NCI-H1417 treated with DMSO at 0.1 percent for 48 hours (cell line): ENCODE measurements around the gene DNAJC6.
"Not testable (repeated sequence)": the region's sequence is repeated elsewhere in the genome, so short reads cannot be mapped to it uniquely, and the experiment has no call there.

ENCODE experiments used
- DNase-seq: peaks from one replicate; lab custom pipeline; 2025; lab: John Stamatoyannopoulos, UW

Gene DNAJC6

DNA sequence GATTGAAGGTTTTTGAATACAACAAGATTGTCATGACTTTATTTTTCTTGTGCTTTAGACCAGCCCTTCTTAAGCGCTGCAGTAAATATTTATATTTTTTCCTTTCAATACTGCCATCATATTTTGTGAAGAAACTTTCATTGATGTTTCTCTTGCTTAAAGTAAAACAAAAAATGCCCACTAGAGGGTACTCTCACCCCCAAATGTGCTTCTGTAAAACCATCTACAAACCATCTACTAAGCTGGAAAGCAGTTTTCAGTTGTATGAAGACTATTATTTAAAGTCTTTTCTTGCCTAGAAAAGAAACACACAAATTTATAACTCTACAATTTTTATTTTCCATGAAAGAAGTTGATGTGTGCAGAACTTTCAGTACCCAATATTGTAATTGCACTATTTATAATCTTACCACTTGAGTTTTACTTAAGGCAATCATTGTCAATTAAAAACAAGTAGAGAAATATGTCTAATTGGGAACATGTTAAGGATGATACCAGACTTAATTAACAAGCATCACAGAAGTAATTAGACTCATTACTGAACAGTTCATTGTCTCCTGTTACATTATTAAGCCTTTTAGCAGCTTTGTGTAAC, 121.9 kb downstream of the DNAJC6 start:
- DNase-seq: no peak

- no peak for DNase-seq
These were observed 123.6 kb downstream of the DNAJC6 start for GRCh38 chr1:65432918-65433317.

GRCh38 chr1:65434255-65434654, 124.9 kb downstream of the DNAJC6 start:
- DNase-seq: no peak

GRCh38 chr1:65434760-65435159, 125.4 kb downstream of the DNAJC6 start:
- no peak for DNase-seq

DNA sequence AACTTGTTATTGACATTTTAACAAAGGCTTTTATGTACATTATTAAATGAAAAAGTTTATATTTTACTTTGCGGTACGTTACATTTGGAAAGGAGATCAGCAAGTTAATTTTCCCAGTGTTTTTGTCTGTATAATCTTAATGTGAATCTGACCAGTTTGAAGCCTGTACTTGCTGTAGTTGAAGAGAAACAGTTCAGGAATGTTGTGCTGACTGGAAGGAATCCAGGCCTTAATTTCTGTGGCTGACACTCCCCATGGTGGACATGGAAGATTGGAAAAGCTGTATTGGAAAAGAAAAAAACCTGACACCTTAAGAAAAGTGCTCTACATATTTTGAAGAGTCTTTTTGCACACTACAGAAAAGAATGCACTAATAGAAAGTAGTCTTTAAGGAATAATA, 126.6 kb downstream of the DNAJC6 start:
- no peak for DNase-seq

DNA sequence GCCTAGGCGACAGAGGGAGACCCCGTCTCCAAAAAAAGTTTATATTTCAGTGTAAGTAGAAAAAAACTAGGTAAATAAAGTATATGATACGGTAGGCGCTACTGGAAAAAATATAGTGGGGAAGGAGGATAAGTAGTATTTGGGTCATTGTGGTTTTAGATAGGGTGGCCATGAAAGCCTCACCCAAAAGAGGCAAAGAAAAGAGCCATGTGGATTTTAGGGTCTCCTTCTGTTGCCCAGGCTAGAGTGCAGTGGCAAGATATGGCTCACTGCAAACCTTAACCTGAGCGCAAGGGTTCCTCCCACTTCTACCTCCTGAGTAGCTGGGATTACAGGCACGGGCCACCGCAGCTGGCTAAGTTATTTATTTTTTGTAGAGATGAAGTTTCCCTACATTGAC, 128.3 kb downstream of the DNAJC6 start:
- no peak for DNase-seq

GRCh38 chr1:65440322-65440900, 131.1 kb downstream of the DNAJC6 start:
- no peak for DNase-seq

GRCh38 chr1:65440915-65441314, 131.6 kb downstream of the DNAJC6 start:
- no peak for DNase-seq

DNA sequence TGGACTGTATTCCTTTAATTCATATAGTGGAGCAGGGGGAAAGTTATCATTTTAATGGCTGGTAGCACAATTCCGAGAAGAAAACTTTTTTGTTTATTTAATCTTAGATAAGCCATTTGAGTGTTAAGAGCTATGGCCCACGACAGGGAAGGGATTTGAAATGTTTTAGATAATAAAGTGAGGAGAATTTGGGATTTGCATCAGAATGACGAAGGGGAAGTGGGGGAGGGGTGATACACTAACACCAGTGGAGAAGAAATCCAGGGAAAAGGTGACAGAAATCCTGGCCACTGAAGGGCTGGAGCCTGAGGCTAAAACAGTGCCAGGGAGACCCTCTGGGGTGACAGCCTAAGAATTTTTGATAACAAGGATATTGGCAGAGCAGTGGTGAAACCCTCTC, 132.1 kb downstream of the DNAJC6 start:
- DNase-seq: no peak

DNA sequence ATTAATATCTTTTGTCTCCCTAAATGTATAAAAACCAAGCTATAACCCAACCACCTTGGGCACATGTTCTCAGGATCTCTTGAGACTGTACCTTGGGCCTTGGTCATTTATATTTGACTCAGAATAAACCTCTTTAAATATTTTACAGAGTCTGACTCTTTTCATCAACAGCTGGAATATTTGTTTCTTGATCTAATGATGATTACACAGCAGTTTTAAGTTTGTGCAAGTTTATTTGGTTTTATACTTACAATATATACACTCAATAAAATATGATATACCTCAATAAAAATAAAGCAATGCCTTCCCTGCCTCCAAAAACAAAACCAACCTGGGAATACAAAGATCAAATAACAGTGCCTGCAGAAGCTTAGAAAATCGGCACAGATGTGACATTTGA, 133.1 kb downstream of the DNAJC6 start:
- DNase-seq: no peak

DNA sequence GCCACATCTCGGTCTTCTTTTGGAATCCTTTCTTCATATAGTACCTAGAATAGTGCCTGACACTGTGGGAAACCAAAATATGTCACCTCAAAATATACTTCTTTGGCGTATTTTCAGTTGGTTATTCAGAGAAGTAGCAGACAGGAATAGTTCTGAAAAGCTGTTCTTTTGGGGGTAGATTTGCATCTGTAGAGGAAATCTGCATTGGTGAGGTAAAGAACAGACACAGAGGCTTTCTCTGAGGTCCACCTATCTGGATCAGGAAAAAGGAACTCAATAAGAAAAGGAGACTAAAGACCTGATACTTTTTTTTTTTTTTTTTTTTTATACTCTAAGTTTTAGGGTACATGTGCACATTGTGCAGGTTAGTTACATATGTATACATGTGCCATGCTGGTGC, 134.3 kb downstream of the DNAJC6 start:
- DNase-seq: no peak

- DNase-seq: no peak
These were observed 134.8 kb downstream of the DNAJC6 start for GRCh38 chr1:65444128-65444640.

- DNase-seq: no peak
These were observed 136.5 kb downstream of the DNAJC6 start for GRCh38 chr1:65445837-65446236.

DNA sequence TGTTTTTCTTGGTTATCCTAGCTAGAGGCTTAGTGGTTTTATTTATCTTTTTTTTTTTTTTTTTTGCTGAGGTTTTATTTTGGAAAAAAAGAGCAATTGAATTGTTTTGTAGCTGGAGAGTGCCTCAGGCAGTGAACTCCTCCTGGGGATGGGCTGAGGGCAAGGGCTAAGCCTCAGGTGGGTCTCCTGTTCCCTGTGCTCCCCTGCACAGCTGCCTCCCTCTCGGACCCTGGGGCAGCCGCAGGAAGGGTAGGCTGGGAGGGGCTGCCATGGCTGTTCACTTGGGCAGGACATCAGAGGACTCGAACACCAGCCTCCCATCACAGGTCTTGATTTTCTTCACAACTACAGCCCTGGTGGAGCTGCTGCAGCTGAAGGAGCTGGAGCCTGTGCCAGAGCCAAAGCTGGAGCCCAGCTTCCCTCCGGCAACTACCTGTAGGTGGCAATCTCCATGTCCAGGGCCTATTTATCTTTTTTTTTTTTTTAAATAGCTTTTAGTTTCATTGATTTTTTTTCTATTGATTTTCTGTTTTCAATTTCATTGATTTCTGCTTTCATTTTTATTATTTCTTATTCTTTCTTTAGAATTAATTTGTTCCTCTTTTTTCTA, 140.0 kb downstream of the DNAJC6 start:
- DNase-seq: no peak

GRCh38 chr1:65455678-65456077, 146.3 kb downstream of the DNAJC6 start:
- not testable (repeated sequence) for DNase-seq

DNA sequence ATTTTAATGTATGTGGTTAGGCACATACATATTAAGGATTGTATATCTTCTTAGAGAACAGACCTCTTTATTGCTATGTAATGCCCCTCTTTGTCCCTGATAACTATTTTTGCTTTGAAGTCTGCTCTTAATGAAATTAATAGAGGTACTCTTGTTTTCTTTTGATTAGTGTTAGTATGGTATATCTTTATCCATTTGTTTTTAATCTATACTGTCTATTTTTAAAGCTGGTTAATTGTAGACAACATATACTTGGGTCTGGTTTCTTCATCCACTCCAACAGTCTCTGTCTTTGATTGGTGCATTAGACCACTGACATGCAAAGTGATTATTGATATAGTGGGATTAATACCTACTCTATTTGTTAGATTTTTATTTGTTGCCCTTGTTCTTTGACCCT, 147.1 kb downstream of the DNAJC6 start:
- no peak for DNase-seq

- no peak for DNase-seq
These were observed 148.5 kb downstream of the DNAJC6 start for GRCh38 chr1:65457868-65458267.

DNA sequence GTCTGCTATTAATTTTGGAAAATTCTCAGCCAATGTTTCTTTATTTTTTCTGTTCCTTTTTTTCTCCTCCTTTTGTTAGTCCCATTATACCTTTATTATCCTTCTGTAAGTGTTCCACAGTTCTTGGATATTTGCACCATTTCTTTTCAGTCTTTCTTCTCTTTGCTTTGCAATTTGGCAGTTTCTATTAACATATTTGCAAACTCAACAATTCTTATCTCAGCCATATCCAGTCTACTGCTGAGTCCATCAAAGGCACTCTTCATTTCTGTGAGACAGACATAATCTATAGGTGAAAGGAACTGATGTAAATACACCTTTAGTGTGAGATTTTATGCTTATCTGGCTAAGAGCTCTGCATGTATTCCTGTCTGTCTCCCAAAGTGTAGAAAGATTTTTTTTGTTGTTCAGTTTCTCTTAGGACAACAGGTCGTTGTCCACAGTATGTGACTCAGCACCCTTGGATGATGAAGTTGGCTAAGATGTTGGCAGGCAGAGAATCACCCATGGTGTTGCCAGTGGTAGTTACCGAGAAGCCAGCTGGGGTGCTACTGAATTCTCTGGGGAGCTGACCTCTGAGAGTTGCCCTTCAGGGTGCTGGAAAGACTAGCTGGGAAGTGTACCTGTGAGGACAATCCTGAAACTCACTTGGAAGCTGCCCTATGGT, 149.5 kb downstream of the DNAJC6 start:
- DNase-seq: no peak

DNA sequence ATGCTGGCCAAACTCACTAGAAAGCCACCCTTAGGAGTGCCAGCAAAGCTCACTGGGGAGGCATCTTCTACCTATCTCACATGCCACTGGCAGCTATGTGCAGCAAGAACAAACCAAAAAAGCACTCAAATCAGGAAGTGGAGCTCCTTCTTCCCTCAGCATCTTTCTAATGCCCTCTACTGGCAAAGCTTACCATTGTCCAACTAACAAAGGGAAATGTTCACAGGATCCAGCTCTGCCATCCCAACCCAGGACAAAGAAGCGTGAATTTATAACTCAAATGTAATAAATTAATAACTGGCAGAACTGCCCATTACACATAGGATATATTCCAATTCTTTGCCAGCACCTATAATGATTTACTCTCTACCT, 150.0 kb downstream of the DNAJC6 start:
- DNase-seq: no peak
